Activated effector memory CD4-positive, alpha-beta T cell treated with Interleukin-2 at 50 U/mL for 16 hours (primary cell): ENCODE results near the gene NEK10.
"Not testable (repeated sequence)": the region's sequence is repeated elsewhere in the genome, so short reads cannot be mapped to it uniquely, and the experiment has no call there.

Experiments
- DNase-seq: peaks from one replicate; pipeline ENCODE4 v3.0.0-alpha.2; 2020

Gene NEK10

DNA sequence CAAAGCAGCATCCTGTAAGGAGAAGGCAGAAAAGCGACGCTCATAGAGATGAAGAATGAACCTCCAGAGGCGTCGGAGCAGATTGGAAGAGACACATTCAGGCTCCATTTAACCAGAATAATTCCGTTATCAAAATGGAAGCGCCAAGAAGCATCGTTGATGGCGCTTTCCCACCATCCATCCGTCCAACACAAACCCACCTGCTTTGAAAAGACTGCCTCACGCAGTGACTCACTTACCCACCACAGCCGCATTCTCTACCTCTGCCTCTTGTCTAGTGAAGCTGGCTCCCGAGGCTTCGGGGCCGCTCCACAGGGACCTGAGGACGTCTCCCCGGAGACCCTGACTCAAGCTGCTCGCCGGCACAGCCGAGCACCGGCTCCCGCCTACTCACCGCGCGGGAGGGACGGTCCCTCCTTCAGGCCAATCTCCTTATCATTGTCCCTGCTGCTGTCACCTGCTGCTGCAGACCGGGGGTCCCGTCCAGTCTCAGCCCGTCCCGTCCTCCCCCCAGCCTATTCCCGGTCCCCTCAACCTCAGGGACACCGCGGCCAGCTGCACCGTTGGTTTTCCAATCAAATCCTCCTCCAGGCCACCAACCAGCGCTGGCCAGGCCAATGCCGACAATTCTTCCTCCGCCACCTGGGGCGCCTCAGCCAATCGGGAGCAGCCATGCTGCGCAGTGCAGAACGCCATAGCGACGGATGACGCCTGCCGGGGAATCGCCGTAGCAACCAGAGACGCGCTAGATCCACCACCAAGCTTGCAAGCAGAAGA lies at the start of gene NEK10:
NEK10 (minus strand) TSS at position 553 of the 777 bp plus-strand sequence. CDS start 16,501 bp downstream, outside the sequence.
- DNase-seq = peak; percentile 87

DNA sequence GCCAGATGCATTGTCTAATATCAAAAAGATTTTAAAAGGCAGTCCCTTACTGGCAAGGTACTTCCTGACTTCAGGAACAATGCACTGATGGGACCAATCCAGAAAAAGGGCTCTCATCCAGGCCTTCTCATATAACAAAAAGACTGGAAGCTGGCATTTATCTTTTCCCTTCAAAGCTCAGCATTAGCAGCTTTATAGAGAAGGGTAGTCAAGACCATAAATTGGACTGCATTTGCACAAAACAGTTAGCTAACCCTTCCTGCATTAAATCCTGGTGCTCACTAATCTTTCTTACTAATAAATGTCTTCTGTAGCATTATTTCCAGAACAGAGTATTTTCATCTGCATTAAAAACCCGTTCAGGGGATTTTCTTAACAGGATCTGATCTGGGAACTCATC lies 46.0 kb upstream of the NEK10 start:
- DNase-seq = no peak

DNA sequence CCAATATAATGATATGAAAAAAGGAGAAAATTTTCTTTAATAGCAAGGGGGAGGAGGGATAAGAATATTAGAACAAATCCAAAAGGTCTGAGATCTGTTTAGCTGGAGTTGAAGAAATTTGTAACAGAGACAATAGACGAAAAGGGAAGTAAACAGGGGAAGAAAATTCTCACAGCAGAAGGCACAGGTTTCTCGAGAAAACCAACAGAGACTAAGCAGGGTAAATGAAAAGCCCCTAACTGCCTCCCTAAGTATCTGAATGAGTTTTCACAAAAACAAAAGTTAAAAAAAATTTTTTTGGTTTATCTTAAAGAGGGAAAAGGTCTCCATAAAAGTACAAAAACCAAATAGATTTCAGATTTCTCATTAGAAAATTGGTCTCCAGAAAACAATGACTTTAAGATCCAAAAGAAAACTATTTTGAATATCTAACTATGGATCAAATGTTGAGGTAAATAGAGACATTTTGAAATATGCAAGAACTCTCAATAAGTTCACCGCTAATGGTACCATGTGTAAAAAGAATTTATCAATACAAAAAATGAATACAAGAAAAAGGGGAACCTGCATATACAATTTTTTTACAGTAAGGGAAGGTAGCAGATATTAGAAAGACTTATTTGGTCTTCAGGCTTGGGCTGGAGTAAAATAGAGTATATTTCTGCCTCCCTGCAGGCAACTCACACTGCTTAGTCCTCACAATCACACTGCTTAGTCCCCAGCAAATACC lies 23.9 kb upstream of the NEK10 start:
- no peak for DNase-seq

DNA sequence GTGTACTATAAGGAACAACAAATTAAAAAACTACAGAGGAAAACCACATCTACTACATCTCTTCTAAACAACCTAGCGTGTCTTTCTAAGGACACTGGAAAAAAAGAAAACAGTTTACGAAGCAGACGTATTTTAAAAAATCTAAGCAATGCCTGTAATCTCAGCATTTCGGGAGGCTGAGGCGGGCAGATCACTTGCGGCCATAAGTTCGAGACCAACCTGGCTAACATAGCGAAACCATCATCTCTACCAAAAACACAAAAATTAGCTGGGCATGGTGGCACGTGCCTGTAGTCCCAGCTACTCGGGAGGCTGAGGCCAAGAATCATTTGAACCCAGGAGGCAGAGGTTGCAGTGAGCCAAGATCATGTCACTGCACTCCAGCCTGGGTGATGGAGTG lies 23.2 kb upstream of the NEK10 start:
- not testable (repeated sequence) for DNase-seq

DNA sequence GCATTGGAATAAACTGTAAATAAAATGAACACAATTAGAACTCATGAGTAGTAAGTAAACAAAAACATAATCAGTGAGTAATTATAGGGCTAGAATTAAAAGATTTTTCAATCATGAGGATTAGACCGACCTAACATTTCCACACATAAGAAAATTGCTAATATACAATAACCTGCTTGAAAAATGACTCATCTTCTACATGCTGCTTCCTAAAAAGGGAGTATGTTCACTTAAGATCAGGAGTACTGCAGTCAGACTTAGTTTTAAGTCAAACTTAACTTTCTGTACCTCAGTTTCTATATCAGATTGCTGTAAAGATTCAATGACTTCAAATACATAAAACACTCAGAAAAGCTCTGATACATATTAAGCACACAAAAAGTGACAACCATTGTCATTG lies 22.6 kb upstream of the NEK10 start:
- DNase-seq = no peak

DNA sequence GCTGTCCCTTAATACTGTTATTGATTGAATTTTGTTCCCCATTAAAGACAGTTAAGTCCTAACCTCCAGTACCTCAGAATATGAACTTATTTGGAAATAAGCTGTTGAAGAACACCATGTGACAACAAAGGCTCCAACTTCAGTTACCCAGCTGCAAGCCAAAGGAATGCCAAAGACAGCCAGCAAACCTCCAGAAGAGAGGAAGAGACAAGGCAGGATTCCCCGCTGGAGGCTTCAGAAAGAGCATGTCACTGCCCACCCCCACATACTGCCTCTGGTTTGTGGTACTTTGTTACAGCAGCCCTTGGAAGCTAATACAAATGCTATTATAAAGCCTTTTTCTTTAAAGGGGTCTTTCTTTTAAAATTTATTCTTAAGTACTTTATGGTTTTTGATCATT lies 18.4 kb upstream of the NEK10 start:
- DNase-seq = no peak

GRCh38 chr3:27385504-27385903 lies 16.3 kb upstream of the NEK10 start:
- no peak for DNase-seq

DNA sequence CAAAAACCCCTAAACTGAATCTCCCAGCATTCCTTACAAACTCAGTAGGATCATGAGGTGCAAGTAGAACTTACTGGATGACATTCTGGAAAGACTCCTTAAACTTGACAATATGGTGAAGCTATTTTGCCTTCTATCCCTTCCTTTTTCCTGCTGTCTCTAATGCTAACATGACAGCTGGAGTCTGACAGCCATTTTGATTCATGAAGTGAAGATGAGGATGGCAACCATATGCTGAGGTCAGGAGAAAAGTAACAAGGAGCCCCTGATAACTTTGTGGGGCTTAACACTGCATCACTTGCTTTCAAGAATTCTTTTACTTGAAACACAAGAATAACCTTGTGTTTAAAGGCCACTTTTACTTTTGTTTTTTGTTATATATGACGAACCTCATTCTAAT lies 15.0 kb upstream of the NEK10 start:
- DNase-seq = no peak

GRCh38 chr3:27380433-27381357 lies 11.5 kb upstream of the NEK10 start:
- no peak for DNase-seq

DNA sequence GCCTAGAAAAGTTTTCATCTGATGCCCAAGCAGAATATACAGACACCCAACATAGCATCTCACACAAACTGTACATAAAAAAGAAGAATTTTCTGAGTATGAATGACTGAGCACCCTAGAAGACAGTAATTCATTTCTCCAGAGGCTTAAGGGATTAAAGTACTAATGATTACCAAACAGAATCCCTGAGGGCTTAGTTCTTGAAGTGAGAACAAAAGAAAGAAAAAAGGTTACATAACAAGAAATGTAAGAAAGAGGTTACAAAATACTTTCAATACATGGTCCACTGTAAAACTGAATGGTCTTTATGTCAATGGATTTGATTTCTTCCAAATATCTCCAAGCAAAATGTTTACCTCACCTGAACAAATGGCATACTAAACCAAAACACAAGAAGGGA lies 9.1 kb upstream of the NEK10 start:
- no peak for DNase-seq

DNA sequence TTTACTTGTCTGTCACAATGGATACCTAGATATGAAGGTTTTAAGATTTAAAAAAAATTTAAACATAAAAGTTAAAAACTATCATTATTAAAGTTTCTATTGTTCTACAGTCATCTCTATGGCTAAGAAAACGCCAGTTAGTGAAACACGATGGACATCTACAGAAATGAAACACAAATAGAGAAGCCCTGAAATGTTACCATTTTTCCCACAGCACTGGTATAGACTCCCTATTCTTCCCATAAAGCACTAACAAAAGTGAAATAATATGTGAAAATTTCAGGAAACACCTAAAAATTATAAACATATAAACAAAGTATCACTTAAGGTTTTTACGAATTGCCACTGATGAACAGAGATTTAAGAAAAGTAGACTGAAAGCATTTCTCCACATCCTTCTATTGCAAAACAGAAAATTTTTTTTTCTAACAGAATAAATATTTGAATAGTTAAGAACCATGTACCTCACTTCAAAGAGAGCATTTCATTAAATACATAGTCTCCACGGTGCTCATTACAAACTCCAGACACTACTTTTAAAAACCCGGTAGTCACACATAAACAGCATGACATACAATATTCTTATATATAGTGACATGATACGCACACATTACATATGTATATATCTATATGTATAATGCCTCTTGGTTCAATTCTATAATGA lies 7.1 kb upstream of the NEK10 start:
- DNase-seq = no peak

GRCh38 chr3:27366062-27366591 lies 3.1 kb downstream of the NEK10 start:
- no peak for DNase-seq

DNA sequence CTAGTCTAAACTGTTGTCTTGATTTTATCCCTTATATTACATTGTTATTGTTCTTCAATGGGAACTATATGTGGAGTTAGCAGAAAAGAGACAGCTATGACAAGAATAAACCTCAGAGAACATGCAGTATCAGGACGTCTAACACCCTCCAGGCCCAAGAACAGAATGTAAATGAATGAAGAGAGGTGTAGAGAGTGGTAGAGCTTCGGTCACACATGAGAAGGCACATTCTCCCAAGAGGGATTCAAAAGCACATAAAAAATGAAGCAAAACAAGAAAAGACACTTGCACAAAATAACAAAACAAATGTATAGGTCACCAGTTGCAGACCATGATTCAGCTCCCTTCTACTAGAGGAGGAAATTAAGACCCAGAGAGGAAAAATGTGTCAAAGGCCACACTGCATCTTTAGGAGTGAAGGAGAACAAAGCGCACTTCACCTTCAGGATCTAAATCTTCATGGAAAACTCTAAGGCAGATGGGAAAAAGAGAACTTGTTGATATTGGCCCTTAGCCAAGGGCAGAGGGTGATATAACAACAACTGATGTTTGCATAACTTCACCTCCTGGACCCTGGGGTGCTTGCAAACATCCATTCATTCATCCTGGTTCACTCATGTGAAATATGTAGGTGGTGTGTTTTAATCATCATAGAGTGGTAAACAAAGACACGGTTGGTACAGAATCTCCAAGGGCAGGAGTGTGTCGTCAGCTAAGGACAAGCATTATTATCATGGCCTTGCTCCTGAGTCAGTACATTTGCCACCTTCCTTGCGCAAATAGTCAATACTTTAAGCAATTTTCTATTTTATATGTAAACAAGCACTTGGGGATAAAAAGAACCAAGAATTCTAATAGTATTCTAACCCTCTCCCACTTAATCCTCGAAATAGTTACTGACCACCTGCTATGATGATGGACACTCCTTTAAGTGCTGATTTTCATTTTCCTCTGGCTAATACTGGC lies 8.8 kb downstream of the NEK10 start:
- DNase-seq = no peak

DNA sequence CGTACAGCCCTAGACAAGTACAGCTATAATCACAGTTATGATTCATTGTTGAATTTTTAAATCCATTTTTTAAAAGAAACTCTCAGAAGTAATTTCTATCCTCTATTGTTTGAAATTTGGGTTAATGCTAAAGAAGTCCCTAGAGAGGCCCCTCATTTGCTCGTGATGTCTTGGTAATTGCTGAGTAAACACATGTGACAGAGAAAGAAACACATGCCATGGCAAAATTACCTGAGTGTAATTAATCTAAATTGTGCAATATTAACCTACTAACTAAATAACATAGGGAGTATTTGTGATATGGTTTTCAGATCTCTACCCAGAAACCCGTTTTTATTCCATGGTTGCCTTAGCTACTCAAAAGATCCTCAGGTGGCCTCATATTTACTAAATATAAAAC lies 10.8 kb downstream of the NEK10 start:
- DNase-seq = no peak

- peak; percentile 32 for DNase-seq
Measured at GRCh38 chr3:27357665-27358258, 11.4 kb downstream of the NEK10 start.

DNA sequence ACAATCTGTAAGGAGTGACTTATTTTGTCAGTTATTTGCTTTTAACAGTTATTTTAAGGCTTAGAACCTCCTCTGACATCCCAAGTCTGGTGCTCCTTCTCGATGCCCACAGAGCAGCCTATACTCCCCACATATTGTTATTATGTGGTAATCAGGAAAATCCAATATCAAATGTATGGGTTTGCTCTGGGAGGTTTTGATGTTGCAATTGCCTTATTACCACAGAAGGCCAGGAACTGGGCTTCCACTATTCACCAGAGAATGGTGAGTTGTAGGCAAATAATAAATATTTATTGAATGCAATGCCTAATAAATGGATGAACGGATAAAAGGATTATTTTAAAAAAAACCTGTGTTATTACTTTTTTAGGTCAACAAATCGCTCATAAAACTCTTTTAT lies 12.2 kb downstream of the NEK10 start:
- DNase-seq = no peak

GRCh38 chr3:27354588-27355203 lies 14.5 kb downstream of the NEK10 start:
- no peak for DNase-seq

- DNase-seq = no peak
Measured at GRCh38 chr3:27354161-27354560, 15.0 kb downstream of the NEK10 start.

DNA sequence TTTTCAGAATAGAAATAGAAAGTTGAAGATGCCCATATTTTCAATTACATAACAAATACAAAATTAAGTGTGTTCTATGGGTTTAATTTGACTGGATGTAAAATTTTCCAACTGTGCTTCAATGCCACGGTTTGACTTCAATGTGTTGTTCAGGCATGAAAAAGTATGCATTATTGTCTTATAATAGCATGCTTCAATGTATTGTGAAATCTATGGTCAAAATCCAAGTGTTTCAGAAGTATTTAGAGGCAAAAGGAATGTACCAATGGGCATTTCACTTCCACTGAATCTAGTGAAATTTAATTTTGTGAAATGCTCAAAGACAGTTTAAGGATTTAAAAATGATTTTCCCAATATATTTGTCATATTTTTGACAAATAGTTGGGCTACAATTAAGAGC lies 16.0 kb downstream of the NEK10 start:
- no peak for DNase-seq

DNA sequence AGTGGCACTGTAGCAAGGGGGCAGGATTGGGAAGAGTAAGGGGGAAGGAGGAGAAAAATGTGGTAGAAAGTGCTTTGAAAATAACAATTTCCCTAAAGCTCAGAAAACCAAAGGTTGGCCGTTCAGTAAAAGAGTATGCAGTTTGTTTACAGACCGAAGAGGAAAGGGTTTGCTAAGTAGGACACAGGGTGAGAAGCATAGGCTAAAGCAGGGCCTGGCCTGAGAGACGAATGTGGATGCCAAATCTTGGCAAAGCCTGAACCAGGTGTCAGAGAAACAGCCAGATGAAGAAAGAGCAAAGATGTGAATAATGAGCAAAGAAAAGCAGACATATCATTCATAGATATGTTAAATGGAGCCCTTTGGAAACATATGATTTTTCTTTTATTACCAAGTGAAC lies 17.1 kb downstream of the NEK10 start:
- no peak for DNase-seq
